Neural progenitor cell (in vitro differentiated cells): ENCODE data around the gene CDK17. TPM values are rescaled to one million over a fixed set of nuclear protein-coding genes. Genes with fewer than 3 reads are reported as not detected.

Experiments used
- DNase-seq: peaks from one replicate; pipeline ENCODE4 v3.0.0-alpha.2; 2016; ENCODE audit warnings: low spot score
- H2AFZ ChIP-seq: fragments of 200-600 bp; sonication (generic); replicated peaks from 2 replicates; pipeline ENCODE4 v1.6.1; 2016; ENCODE audit warnings: antibody characterized with exemption
- H3F3A ChIP-seq: fragments of 200-600 bp; sonication (generic); 2 replicates; pipeline ENCODE4 v1.6.1; 2016; ENCODE audit warnings: antibody characterized with exemption, low read depth
- H3K27ac ChIP-seq: fragments of 200-600 bp; sonication (generic); 2 replicates; pipeline ENCODE4 v1.5.1; 2016; ENCODE audit warnings: mild to moderate bottlenecking
- H3K27me3 ChIP-seq: fragments of 200-600 bp; sonication (generic); 2 replicates; pipeline ENCODE4 v1.6.1; 2016; ENCODE audit warnings: mild to moderate bottlenecking, moderate library complexity
- H3K36me3 ChIP-seq: fragments of 200-600 bp; sonication (generic); 2 replicates; pipeline ENCODE4 v1.5.1; 2016
- H3K4me1 ChIP-seq: fragments of 200-600 bp; sonication (generic); 2 replicates; pipeline ENCODE4 v1.6.1; 2016; ENCODE audit warnings: mixed run types
- H3K4me2 ChIP-seq: fragments of 200-600 bp; sonication (generic); 2 replicates; pipeline ENCODE4 v1.6.1; 2016
- H3K4me3 ChIP-seq: fragments of 200-600 bp; sonication (generic); 2 replicates; pipeline ENCODE4 v1.5.1; 2016
- H3K79me2 ChIP-seq: fragments of 200-600 bp; sonication (generic); 2 replicates; pipeline ENCODE4 v1.6.1; 2016; ENCODE audit warnings: low read depth
- H3K9ac ChIP-seq: fragments of 200-600 bp; sonication (generic); 2 replicates; pipeline ENCODE4 v1.6.1; 2016
- H3K9me3 ChIP-seq: fragments of 200-600 bp; sonication (generic); 2 replicates; pipeline ENCODE4 v1.5.1; 2016; ENCODE audit warnings: low read depth
- H4K20me1 ChIP-seq: fragments of 200-600 bp; sonication (generic); 2 replicates; pipeline ENCODE4 v1.6.1; 2016; ENCODE audit warnings: low read depth
- H3K27ac Mint-ChIP-seq: 3 replicates; pipeline ENCODE4 v1.8.0; 2021; ENCODE audit warnings: mixed read lengths
- H3K27me3 Mint-ChIP-seq: 2 replicates; pipeline ENCODE4 v1.8.0; 2022; ENCODE audit warnings: low read depth, mild to moderate bottlenecking, inconsistent platforms, moderate library complexity, mixed read lengths; ENCODE audit not compliant: insufficient read depth
- H3K36me3 Mint-ChIP-seq: 3 replicates; pipeline ENCODE4 v1.8.0; 2021; ENCODE audit warnings: mixed read lengths
- H3K4me1 Mint-ChIP-seq: 3 replicates; pipeline ENCODE4 v1.8.0; 2021; ENCODE audit warnings: mixed read lengths
- H3K4me3 Mint-ChIP-seq: 3 replicates; pipeline ENCODE4 v1.8.0; 2021; ENCODE audit warnings: mild to moderate bottlenecking, moderate library complexity, mixed read lengths
- H3K9me3 Mint-ChIP-seq: 3 replicates; pipeline ENCODE4 v1.8.0; 2020; ENCODE audit warnings: mixed read lengths
- EZH2 ChIP-seq: fragments of 200-600 bp; sonication (generic); IDR thresholded peaks from 2 replicates; pipeline ENCODE4 v1.6.1; 2017; ENCODE audit warnings: antibody characterized with exemption, mild to moderate bottlenecking, moderate library complexity
- EZH2phosphoT487 ChIP-seq: fragments of 200-600 bp; sonication (generic); IDR thresholded peaks from 2 replicates; pipeline ENCODE4 v1.6.1; 2017; ENCODE audit warnings: antibody characterized with exemption
- total RNA-seq: library from RNA; depleted of rRNA; stranded (reverse); fragments of >200 nt; gene quantifications from 2 replicates; pipeline ENCODE4 v1.2.3, GENCODE V29; 2015; ENCODE audit warnings: low replicate concordance
- TF ChIP-seq, protein P1 (sequence below): fragments of 200-600 bp; sonication (generic); IDR thresholded peaks from 2 replicates; pipeline ENCODE4 v1.5.1; 2017; ENCODE audit warnings: antibody characterized with exemption, mild to moderate bottlenecking

CDK17 gene
- total RNA-seq, 1 donor from 2014 or later, result 61.2 TPM

DNA sequence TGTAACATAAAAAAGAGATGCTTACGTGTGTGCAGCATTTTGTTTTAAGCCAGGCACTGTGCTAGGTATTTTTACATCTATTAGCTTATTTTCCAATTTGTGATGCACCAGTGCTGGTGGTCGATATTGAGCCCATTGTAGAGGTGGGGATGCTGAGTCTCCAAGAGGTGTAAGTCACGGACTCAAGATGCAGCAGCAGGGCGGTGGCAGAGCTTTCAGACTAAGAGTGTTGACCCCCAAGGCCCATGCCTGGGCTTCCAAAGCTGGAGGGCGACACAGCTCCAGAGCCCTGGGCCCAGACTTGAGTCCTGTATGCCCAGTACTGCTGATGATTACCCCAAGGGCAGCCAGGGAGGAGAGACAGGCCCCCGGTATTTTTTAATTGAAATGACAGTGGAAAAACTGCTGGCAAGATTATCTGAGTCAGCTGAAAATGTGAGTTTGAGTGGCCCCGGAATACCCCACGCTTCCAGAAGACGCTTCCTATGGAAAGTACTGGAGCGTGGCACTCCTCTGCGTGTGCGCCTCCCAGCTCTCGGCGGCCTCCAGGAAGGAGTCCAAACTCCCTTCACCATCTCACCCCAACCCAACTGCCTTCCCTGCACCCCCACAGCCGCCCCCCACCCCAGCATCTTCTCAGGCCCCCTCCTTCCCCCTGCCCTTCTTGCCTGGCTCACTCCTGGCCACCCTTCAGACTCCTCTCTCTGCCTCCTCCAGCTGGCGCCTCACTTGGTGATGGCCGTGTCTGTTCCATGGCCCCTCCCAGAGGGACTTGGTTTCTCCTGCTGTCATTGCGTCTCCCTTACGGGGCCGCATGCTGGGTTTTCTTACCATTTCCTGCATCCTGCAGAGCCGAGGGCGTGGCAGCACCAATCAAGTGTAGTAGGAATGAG, 165.4 kb downstream of the CDK17 start:
- peaks cover 11% of the 10 kb centered on the region for H3K27me3 Mint-ChIP-seq
- H3K4me1 ChIP-seq, result no peaks in the 10 kb centered on the region

DNA sequence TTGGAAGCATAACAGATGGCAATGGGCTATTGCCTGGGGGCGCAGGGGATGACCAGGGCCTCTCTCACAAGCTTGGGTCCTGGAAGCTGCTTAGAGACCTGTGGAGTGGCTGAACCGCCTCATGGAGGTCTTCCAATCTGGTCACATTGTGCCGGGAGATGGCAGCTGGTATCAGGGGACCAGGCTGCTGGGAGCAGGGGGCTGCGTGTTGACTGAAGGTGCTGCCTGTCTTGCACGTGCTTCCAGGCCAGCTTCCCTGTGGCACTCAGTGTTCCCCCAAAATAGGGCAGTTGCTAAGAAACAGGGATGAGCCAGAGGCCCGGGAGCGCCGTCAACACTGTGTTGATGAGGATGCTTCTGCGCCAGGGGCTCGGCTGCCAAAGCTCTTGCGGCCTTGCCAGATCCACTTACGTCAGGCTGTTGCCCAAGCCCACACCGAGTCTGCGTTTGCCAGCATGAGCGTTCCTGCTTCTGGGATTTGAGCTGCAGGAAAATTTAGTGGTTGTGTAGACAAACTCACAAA, 166.2 kb downstream of the CDK17 start:
- peak overlapping the region; percentile 21 for H3K27ac Mint-ChIP-seq
- H4K20me1 ChIP-seq, result no peaks in the 10 kb centered on the region
- no peak overlapping the region for H3K9ac ChIP-seq
- DNase-seq, result no peak
- H3K36me3 Mint-ChIP-seq, result peaks cover 5% of the 10 kb centered on the region
- peaks cover 23% of the 10 kb centered on the region for H3K4me1 Mint-ChIP-seq
- H3F3A ChIP-seq, result no peaks in the 10 kb centered on the region
- no peaks in the 10 kb centered on the region for H3K36me3 ChIP-seq
- peaks cover 11% of the 10 kb centered on the region for H3K27me3 Mint-ChIP-seq
- no peaks in the 10 kb centered on the region for H3K9me3 ChIP-seq
- no peaks in the 10 kb centered on the region for H3K79me2 ChIP-seq
- TF ChIP-seq, protein P1, sequence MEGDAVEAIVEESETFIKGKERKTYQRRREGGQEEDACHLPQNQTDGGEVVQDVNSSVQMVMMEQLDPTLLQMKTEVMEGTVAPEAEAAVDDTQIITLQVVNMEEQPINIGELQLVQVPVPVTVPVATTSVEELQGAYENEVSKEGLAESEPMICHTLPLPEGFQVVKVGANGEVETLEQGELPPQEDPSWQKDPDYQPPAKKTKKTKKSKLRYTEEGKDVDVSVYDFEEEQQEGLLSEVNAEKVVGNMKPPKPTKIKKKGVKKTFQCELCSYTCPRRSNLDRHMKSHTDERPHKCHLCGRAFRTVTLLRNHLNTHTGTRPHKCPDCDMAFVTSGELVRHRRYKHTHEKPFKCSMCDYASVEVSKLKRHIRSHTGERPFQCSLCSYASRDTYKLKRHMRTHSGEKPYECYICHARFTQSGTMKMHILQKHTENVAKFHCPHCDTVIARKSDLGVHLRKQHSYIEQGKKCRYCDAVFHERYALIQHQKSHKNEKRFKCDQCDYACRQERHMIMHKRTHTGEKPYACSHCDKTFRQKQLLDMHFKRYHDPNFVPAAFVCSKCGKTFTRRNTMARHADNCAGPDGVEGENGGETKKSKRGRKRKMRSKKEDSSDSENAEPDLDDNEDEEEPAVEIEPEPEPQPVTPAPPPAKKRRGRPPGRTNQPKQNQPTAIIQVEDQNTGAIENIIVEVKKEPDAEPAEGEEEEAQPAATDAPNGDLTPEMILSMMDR, result no peak
- TF ChIP-seq EZH2phosphoT487 (no peak), EZH2 (no peak)
- no peak overlapping the region for H3K4me2 ChIP-seq
- H3K4me1 ChIP-seq, result no peaks in the 10 kb centered on the region
- no peaks in the 10 kb centered on the region for H3K27me3 ChIP-seq
- no peak overlapping the region for H2AFZ ChIP-seq
- no peak overlapping the region for H3K27ac ChIP-seq
- no peak overlapping the region for H3K4me3 Mint-ChIP-seq
- H3K9me3 Mint-ChIP-seq, result no peaks in the 10 kb centered on the region
- H3K4me3 ChIP-seq, result no peak overlapping the region

More for the DNA sequence above, 165.4 kb downstream of the CDK17 start:
- Mint-ChIP-seq H3K4me3 (no peak overlapping the region), H3K9me3 (no peaks in the 10 kb centered on the region), H3K27ac (no peak overlapping the region), H3K4me1 (peaks cover 30% of the 10 kb centered on the region), H3K36me3 (peaks cover 5% of the 10 kb centered on the region)
- no peak for DNase-seq
- Histone ChIP-seq H4K20me1 (no peaks in the 10 kb centered on the region), H3K4me2 (no peak overlapping the region), H3K4me3 (no peak overlapping the region), H3K36me3 (no peaks in the 10 kb centered on the region), H3K27me3 (no peaks in the 10 kb centered on the region), H3K9me3 (no peaks in the 10 kb centered on the region), H3K79me2 (no peaks in the 10 kb centered on the region), H3F3A (no peaks in the 10 kb centered on the region), H3K9ac (no peak overlapping the region), H3K27ac (no peak overlapping the region), H2AFZ (no peak overlapping the region)
- TF ChIP-seq EZH2, result no peak
- TF ChIP-seq, protein P1, result no peak
- no peak for TF ChIP-seq EZH2phosphoT487

DNA sequence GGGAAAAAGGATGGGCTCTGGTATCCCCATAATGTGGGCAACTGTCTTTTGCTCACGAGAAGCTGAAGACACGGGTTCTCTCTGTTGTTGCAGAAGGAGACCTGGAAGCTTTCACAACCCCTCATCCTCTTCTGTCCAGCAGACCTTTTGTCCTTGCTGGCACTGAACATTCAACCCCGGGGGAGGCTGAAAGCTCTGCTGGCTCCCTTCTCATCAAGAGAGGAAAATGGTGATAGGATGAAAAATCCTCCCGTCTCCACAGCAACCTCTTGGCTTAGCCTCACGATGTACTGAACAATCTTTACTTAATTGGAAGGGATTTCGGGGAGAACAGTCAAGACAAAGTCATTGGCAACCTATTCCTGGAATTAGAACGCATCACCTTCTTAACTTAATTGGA, 167.1 kb downstream of the CDK17 start:
- no peaks in the 10 kb centered on the region for H3K9me3 ChIP-seq
- no peaks in the 10 kb centered on the region for H3K27me3 ChIP-seq
- H2AFZ ChIP-seq, result no peak overlapping the region
- Mint-ChIP-seq H3K4me3 (no peak overlapping the region), H3K4me1 (peaks cover 23% of the 10 kb centered on the region), H3K27me3 (peaks cover 8% of the 10 kb centered on the region), H3K27ac (no peak overlapping the region), H3K36me3 (peaks cover 7% of the 10 kb centered on the region), H3K9me3 (no peaks in the 10 kb centered on the region)
- TF ChIP-seq EZH2 (no peak), EZH2phosphoT487 (no peak)
- TF ChIP-seq, protein P1, result no peak
- no peak overlapping the region for H3K27ac ChIP-seq
- H3K79me2 ChIP-seq, result no peaks in the 10 kb centered on the region
- no peaks in the 10 kb centered on the region for H3K36me3 ChIP-seq
- H3K9ac ChIP-seq, result no peak overlapping the region
- no peaks in the 10 kb centered on the region for H3K4me1 ChIP-seq
- no peak overlapping the region for H3K4me2 ChIP-seq
- no peak for DNase-seq
- no peaks in the 10 kb centered on the region for H3F3A ChIP-seq
- no peaks in the 10 kb centered on the region for H4K20me1 ChIP-seq
- no peak overlapping the region for H3K4me3 ChIP-seq
